Parathyroid adenoma (tissue), 2 donors: ENCODE measurements around the gene HOXD8.
A peak's percentile ranks its signal among the peaks of the same experiment; 100 is the strongest.

Experiments
- H2AFZ ChIP-seq: fragments of 300-600 bp; sonication (generic); one replicate; pipeline ENCODE4 v1.7.0; 2017; ENCODE audit warnings: antibody characterized with exemption, mild to moderate bottlenecking
- H3K27ac ChIP-seq: fragments of 300-600 bp; sonication (generic); one replicate; pipeline ENCODE4 v1.7.0; 2017
- H3K27me3 ChIP-seq: fragments of 300-600 bp; sonication (generic); one replicate; pipeline ENCODE4 v1.7.0; 2017; ENCODE audit warnings: low read length; ENCODE audit not compliant: control insufficient read depth, insufficient read depth
- H3K36me3 ChIP-seq: fragments of 300-600 bp; sonication (generic); one replicate; pipeline ENCODE4 v1.7.0; 2017; ENCODE audit warnings: low read length; ENCODE audit not compliant: control insufficient read depth, insufficient read depth
- H3K4me1 ChIP-seq: fragments of 300-600 bp; sonication (generic); one replicate; pipeline ENCODE4 v1.7.0; 2017; ENCODE audit warnings: control low read depth
- H3K4me2 ChIP-seq: fragments of 300-600 bp; sonication (generic); one replicate; pipeline ENCODE4 v1.7.0; 2017; ENCODE audit warnings: low read length
- H3K4me3 ChIP-seq: fragments of 300-600 bp; sonication (generic); one replicate; pipeline ENCODE4 v1.7.0; 2017; ENCODE audit warnings: low read depth, low read length
- H3K79me2 ChIP-seq: fragments of 300-600 bp; sonication (generic); one replicate; pipeline ENCODE4 v1.7.0; 2017; ENCODE audit warnings: control low read depth
- H3K9ac ChIP-seq: fragments of 300-600 bp; sonication (generic); one replicate; pipeline ENCODE4 v1.7.0; 2017; ENCODE audit warnings: mild to moderate bottlenecking
- H3K9me3 ChIP-seq: fragments of 300-600 bp; sonication (generic); one replicate; pipeline ENCODE4 v1.7.0; 2017; ENCODE audit warnings: low read length; ENCODE audit not compliant: control insufficient read depth
- TF ChIP-seq, protein P1 (sequence below): fragments of 300-600 bp; sonication (generic); IDR thresholded peaks from one replicate; pipeline ENCODE4 v1.7.0; 2017; ENCODE audit warnings: antibody characterized with exemption, mild to moderate bottlenecking
- donor health status: primary hyperparathyroidism.

Gene HOXD8

DNA sequence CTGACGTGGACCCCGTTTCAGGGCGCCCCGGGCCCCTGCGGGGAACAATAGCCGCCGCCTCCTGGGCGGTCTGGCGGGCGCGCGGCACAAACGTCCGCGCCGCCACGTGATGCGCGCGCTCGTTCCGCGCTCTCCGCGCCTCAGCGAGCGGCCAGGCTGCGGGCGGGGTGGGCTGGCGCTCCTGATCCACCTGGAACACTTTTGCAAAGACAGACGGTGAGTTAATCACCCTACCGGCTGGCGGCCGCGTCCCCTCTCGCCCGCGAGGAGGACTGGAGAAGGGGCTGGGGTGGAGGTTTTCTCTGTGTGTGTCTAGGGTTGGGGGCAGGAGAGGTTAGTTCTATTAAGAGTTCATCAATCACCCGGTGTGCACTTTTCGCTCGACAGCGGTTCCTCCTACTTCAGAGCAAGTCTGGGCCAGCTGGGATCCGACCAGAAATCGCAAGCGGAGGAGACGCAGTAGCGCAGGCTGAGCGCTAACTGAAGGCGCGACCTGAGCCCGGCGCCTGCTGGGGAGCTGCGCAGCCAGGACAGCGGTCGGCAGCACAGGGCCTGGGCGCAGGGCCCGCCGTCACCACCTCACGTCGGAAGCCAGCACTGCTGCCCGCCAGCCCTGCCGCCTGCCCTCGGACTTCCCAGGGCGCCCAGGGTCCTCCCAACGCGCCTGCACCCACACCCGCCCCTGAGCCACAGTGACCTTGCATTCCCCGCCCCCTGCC is 48.7 kb downstream of the HOXD8 start:
- Histone ChIP-seq H3K79me2 (no peaks in the 10 kb centered on the region), H3K4me3 (peak overlapping the region; percentile 33), H3K27ac (no peak overlapping the region), H3K27me3 (peaks cover 14% of the 10 kb centered on the region), H2AFZ (peak overlapping the region; percentile 10), H3K9ac (no peak overlapping the region), H3K36me3 (no peaks in the 10 kb centered on the region), H3K4me1 (no peaks in the 10 kb centered on the region), H3K9me3 (no peaks in the 10 kb centered on the region), H3K4me2 (peak overlapping the region; percentile 43)
- TF ChIP-seq, protein P1, sequence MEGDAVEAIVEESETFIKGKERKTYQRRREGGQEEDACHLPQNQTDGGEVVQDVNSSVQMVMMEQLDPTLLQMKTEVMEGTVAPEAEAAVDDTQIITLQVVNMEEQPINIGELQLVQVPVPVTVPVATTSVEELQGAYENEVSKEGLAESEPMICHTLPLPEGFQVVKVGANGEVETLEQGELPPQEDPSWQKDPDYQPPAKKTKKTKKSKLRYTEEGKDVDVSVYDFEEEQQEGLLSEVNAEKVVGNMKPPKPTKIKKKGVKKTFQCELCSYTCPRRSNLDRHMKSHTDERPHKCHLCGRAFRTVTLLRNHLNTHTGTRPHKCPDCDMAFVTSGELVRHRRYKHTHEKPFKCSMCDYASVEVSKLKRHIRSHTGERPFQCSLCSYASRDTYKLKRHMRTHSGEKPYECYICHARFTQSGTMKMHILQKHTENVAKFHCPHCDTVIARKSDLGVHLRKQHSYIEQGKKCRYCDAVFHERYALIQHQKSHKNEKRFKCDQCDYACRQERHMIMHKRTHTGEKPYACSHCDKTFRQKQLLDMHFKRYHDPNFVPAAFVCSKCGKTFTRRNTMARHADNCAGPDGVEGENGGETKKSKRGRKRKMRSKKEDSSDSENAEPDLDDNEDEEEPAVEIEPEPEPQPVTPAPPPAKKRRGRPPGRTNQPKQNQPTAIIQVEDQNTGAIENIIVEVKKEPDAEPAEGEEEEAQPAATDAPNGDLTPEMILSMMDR, result no peak

- Histone ChIP-seq H3K9me3 (no peaks in the 10 kb centered on the region), H3K4me2 (no peak overlapping the region), H3K27ac (no peak overlapping the region), H2AFZ (no peak overlapping the region), H3K4me1 (no peaks in the 10 kb centered on the region), H3K79me2 (no peaks in the 10 kb centered on the region), H3K36me3 (no peaks in the 10 kb centered on the region), H3K27me3 (peaks cover 14% of the 10 kb centered on the region), H3K4me3 (no peak overlapping the region), H3K9ac (no peak overlapping the region)
- TF ChIP-seq, protein P1, result no peak
These were observed 49.3 kb downstream of the HOXD8 start for GRCh38 chr2:176178757-176179295.

GRCh38 chr2:176181551-176181950 is 52.0 kb downstream of the HOXD8 start:
- H3K27me3 ChIP-seq, result peaks cover 14% of the 10 kb centered on the region
- H3K36me3 ChIP-seq, result no peaks in the 10 kb centered on the region
- H3K9me3 ChIP-seq, result no peaks in the 10 kb centered on the region
- no peak overlapping the region for H3K27ac ChIP-seq
- H3K4me1 ChIP-seq, result no peaks in the 10 kb centered on the region
- TF ChIP-seq, protein P1, result no peak
- no peak overlapping the region for H2AFZ ChIP-seq
- H3K4me3 ChIP-seq, result no peak overlapping the region
- no peak overlapping the region for H3K4me2 ChIP-seq
- no peaks in the 10 kb centered on the region for H3K79me2 ChIP-seq
- H3K9ac ChIP-seq, result no peak overlapping the region
